Measurements from ENCODE around the gene SPAG5. TPM values are rescaled to one million over a fixed set of nuclear protein-coding genes. Genes with fewer than 3 reads are reported as not detected.
"Not testable (repeated sequence)": the region's sequence is repeated elsewhere in the genome, so short reads cannot be mapped to it uniquely, and the experiment has no call there.

Gene SPAG5
- total RNA-seq, 1 experiment from 2014 or later: 86.6 TPM

DNA sequence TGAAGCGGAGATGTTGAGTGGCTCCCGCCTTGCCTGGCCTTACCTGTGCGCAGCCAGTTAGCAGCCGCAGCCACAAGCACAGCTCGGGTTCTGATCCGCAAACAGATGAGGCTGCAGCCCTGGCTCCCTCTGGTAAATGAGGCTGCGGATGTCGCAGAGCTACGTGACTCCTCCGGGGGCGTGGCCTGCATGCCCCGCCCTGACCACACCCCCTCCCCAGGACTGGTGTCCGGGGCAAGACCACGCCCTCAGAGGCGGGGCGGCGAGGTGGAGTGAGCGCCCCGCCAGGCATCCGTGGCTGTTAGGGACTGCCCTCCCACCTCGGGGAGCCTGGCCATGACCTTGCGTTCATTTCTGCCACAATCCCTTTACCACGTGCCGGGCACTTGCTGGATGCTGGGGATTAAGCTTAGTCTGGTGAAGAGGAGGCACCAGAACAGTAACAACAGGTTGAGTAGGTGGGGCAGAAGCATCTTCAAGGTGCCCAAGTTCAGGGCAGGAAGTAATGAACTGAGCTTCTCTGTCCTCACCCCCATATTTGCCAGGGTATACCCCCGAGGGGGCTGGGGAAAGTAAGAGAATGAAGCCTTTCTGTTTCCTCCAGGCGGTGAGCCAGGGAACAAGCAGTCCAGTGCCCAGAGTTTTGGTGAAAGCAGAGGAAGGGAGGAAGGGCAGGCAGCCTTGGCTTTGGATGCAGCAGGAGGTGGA is 21.9 kb downstream of the SPAG5 start, which contains the start of gene ALDOC:
ALDOC (minus strand) TSS at position 138 of the 708 bp plus-strand sequence. CDS start 1,363 bp downstream, outside the sequence.
- 0 out of 2 replicates have a peak within 1 kb of the TSS, but pooled peaks have one; percentile 35 for H2AFZ ChIP-seq (ENCODE audit: low read length)
- H3K4me3 ChIP-seq (ENCODE audit: low read length): no peak within 1 kb of the TSS
- no peaks in the 10 kb centered on the region for H3K27me3 ChIP-seq (ENCODE audit: low read length)
- intact Hi-C loops (cut with micrococcal nuclease): no loop called here
- no peaks in the 10 kb centered on the region for H3K79me2 ChIP-seq (ENCODE audit: low read length)
- no peaks in the 10 kb centered on the region for H3F3A ChIP-seq (ENCODE audit: low read length, unreplicated experiment)
- H3K9ac ChIP-seq (ENCODE audit: low read length): no peak within 1 kb of the TSS
- H3K4me1 ChIP-seq (ENCODE audit: insufficient read depth, low read length): peaks cover 10% of the 10 kb centered on the region; the same call in 1 of the 2 replicates
- CTCF ChIA-PET: interaction anchor here (1.0 kb wide), 1 partner anchor 25 kb away, joined by 3 read pairs; no protein-coding TSS in a partner anchor
- no peaks in the 10 kb centered on the region for H4K20me1 ChIP-seq (ENCODE audit: low read length)
- TF ChIP-seq, protein P1, sequence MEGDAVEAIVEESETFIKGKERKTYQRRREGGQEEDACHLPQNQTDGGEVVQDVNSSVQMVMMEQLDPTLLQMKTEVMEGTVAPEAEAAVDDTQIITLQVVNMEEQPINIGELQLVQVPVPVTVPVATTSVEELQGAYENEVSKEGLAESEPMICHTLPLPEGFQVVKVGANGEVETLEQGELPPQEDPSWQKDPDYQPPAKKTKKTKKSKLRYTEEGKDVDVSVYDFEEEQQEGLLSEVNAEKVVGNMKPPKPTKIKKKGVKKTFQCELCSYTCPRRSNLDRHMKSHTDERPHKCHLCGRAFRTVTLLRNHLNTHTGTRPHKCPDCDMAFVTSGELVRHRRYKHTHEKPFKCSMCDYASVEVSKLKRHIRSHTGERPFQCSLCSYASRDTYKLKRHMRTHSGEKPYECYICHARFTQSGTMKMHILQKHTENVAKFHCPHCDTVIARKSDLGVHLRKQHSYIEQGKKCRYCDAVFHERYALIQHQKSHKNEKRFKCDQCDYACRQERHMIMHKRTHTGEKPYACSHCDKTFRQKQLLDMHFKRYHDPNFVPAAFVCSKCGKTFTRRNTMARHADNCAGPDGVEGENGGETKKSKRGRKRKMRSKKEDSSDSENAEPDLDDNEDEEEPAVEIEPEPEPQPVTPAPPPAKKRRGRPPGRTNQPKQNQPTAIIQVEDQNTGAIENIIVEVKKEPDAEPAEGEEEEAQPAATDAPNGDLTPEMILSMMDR (conservative IDR thresholded peaks at IDR 0.05; ENCODE audit: low read depth, low read length): no peak
- H3K9me2 ChIP-seq (replicated peaks; ENCODE audit: low read length): no peaks in the 10 kb centered on the region
- POLR2A ChIA-PET (ENCODE audit: unreplicated experiment): no interaction called here
- H3K4me2 ChIP-seq (ENCODE audit: low read length): peak within 1 kb of the TSS; percentile 10; the same call in 1 of the 2 replicates
- no peak within 1 kb of the TSS for H3K27ac ChIP-seq (ENCODE audit: low read length)
- no peaks in the 10 kb centered on the region for H3K9me3 ChIP-seq (ENCODE audit: low read length)
- H3K36me3 ChIP-seq (ENCODE audit: low read depth, low read length): peaks cover 7% of the 10 kb centered on the region; the same call in 1 of the 2 replicates
- no TSS peak for BruUV-seq (replicated peaks)
- peak; percentile 93 for DNase-seq
- ATAC-seq: peak; percentile 93

DNA sequence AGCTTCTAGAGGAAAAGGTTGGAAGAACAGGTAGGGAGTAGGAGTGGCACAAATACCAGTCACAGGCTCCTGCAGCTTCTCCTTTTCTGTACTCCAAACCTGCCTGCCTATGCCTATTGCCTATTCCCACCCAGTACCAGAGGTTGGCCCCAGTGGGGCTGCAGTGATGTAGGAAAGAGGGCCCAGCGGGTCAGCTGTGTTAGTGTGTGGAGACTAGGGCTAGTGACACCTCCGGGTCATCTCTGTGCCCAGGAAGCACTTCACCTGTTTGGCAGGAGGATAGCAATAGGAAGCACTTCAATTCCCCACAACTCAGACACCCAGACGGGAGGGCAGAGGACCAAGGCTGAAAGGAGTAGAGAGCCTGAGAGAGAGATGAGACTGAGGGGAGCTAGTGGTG is 22.8 kb downstream of the SPAG5 start:
- H3K4me3 ChIP-seq (ENCODE audit: low read length); H3K9me3 ChIP-seq (ENCODE audit: low read length); H4K20me1 ChIP-seq (ENCODE audit: low read length); H3K79me2 ChIP-seq (ENCODE audit: low read length); intact Hi-C loops (cut with micrococcal nuclease); BruUV-seq (replicated peaks); H3K27ac ChIP-seq (ENCODE audit: low read length); POLR2A ChIA-PET (ENCODE audit: unreplicated experiment); H3K9ac ChIP-seq (ENCODE audit: low read length); H3K27me3 ChIP-seq (ENCODE audit: low read length); H3K36me3 ChIP-seq (ENCODE audit: low read depth, low read length); DNase-seq; ATAC-seq; CTCF ChIA-PET; H3K4me2 ChIP-seq (ENCODE audit: low read length); H3F3A ChIP-seq (ENCODE audit: low read length, unreplicated experiment); H3K9me2 ChIP-seq (replicated peaks; ENCODE audit: low read length); H2AFZ ChIP-seq (ENCODE audit: low read length): not testable (repeated sequence)
- peaks cover 11% of the 10 kb centered on the region; the same call in 1 of the 2 replicates for H3K4me1 ChIP-seq (ENCODE audit: insufficient read depth, low read length)

DNA sequence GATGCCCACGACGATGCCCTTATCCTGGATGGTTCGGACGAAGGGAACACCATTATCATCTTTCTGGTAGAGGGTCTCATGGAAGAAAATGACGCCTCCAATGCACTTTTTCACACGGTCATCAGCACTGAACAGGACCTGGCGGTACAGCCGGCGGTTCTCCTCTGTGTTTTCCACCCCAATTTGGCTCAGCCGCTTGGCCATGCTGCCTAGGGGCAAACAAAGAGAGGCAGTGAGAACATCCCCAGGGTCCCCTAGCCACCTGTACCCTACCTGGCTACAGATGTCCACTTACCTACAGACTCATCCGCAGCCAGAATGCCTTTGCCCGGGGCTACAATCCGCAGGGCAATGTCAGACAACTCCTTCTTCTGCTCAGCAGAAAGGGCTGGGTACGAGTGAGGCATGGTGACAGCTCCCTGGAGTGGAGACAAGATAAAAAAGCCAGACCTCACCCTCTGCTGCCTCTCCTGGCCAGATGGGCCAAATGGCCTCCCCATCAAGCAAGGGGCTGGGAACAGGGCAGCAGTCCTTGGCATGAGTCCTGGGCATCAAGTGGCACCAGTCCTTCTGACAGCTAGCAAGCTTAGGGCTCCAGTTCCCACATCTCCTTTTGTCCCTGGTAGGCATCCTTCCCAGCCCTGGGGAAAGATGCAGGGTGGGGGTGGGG is 23.6 kb downstream of the SPAG5 start:
- ChIA-PET CTCF (no interaction called here), POLR2A (ENCODE audit: unreplicated experiment) (no interaction called here)
- H3K36me3 ChIP-seq (ENCODE audit: low read depth, low read length): peaks cover 7% of the 10 kb centered on the region; the same call in 1 of the 2 replicates
- no peak overlapping the region for H3K9ac ChIP-seq (ENCODE audit: low read length)
- H3K4me3 ChIP-seq (ENCODE audit: low read length): no peak overlapping the region
- H3K79me2 ChIP-seq (ENCODE audit: low read length): peaks cover 10% of the 10 kb centered on the region
- no peaks in the 10 kb centered on the region for H3K27me3 ChIP-seq (ENCODE audit: low read length)
- no peak for ATAC-seq
- H3K4me1 ChIP-seq (ENCODE audit: insufficient read depth, low read length): peaks cover 11% of the 10 kb centered on the region; the same call in 1 of the 2 replicates
- TF ChIP-seq EZH2 (IDR thresholded peaks at IDR 0.05; ENCODE audit: low read length, unreplicated experiment) (no peak), EZH2phosphoT487 (IDR thresholded peaks at IDR 0.05; ENCODE audit: borderline replicate concordance, low read length) (no peak)
- TF ChIP-seq, protein P1 (conservative IDR thresholded peaks at IDR 0.05; ENCODE audit: low read depth, low read length): no peak
- H2AFZ ChIP-seq (ENCODE audit: low read length): no peak overlapping the region
- BruUV-seq (replicated peaks): no TSS peak
- no peak overlapping the region for H3K4me2 ChIP-seq (ENCODE audit: low read length)
- intact Hi-C loops (cut with micrococcal nuclease): no loop called here
- H3K9me2 ChIP-seq (replicated peaks; ENCODE audit: low read length): no peaks in the 10 kb centered on the region
- no peaks in the 10 kb centered on the region for H4K20me1 ChIP-seq (ENCODE audit: low read length)
- H3F3A ChIP-seq (ENCODE audit: low read length, unreplicated experiment): no peaks in the 10 kb centered on the region
- no peak overlapping the region for H3K27ac ChIP-seq (ENCODE audit: low read length)
- DNase-seq: no peak
- no peaks in the 10 kb centered on the region for H3K9me3 ChIP-seq (ENCODE audit: low read length)

All from PC-3 (cell line).